NCI-H1930 (cell line): ENCODE data around the gene RAB4A.

Source experiments
- DNase-seq, 2 experiments: peaks; one replicate each; lab custom pipeline; 2025; lab: John Stamatoyannopoulos, UW

Gene RAB4A, protein sequence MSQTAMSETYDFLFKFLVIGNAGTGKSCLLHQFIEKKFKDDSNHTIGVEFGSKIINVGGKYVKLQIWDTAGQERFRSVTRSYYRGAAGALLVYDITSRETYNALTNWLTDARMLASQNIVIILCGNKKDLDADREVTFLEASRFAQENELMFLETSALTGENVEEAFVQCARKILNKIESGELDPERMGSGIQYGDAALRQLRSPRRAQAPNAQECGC

DNA sequence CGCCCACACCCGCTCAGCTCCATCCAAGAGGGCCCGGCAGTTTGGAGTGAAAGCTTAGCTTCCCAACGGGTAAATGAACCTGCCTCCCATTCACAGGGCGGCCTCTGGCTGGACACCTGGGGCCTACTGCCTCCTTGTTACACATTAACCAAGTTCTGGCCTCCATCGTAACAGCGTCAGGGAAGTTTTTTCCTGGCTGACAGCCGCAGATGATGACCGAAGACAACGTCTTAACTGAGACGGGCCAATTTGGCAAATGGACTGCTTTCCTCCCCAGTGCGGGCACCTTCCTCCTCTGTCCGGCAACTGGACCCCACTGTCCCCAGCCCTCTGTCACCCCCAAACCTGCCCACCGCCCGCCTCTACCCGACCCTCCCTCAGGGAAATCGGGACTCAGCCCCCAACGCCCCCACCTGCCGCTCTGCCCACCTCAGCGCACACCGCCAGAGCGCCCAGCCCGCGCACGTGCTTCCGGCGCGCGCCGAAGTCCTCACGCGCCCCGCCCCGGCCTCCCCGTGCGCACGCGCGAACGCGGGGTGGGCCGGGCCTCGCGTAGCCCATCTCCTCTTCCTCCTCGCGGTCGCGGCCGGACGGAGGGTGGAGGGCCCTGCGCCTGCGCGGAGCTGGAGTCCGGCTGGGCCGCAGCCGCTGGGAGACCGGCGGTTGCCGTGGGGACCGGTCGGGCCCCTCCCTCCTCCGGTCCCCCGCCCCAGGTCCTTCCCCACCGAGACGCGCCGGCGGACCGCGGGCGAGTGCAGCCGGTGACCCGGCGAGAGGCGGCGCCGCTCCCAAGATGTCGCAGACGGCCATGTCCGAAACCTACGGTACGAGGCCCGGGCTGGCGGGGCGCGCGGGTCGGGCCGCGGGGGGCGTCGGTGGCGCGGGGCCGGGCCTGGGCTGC is at the start of gene RAB4A:
Gene RAB4A, plus strand, starts transcription at position 565 of the 901 bp plus-strand sequence. Its CDS starts 229 bp downstream, at position 794.
- DNase-seq, result peak; percentile 88 to 93

DNA sequence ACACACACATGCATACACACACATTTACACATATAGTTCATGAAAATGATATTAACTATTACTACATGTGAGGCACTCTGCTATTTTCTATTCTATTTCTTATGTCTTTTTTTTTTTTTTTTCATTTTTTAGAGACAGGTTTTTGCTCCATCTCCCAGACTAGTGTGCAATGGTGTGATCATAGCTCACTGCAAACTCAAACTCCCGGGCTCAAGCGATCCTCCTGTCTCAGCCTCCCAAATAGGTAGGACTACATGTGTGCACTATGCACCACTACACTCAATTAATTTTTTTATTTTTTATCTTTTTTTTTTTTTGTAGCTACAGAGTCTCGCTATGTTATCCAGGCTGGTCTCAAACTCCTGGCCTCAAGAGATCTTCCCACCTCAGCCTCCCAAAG is 48.8 kb upstream of the RAB4A start:
- no peak for DNase-seq

DNA sequence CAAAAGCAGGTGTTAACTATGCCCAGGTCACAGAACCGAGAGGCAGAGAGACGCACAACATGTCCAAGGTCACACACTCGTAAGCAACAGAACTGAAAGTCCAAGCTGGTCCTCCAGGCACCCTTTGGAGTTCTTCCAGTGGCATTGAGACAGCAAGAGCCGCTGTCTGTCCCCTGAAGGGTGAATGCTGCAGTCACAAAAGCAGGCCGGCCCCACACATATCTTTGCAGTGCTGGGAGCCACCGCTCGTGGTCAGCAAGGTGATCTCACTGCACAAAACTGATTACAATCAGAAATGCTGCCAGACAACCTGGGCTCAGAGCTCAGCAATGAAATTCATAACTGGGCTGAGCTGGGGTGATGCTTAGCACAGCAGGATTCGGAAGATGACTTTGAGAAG is 47.4 kb upstream of the RAB4A start:
- no peak for DNase-seq

DNA sequence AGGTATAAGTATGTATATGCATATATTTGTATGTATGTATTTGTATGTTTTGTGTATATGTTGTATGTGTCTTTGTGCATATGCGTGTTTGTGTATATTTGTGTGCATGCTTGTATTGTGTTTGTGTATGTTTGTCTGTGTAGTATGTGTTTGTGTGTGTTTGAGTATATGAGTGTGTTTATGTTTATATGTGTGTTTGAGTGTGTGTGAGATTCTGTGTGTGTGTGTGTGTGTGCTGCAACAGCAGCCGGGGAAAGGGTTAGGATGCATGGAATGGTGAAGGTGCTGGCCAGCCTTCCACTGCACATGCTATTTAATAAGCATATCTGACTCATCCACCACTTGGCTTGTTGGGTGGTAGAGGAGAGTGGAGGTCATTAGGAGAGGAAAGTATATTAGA is 46.6 kb upstream of the RAB4A start:
- no peak for DNase-seq

DNA sequence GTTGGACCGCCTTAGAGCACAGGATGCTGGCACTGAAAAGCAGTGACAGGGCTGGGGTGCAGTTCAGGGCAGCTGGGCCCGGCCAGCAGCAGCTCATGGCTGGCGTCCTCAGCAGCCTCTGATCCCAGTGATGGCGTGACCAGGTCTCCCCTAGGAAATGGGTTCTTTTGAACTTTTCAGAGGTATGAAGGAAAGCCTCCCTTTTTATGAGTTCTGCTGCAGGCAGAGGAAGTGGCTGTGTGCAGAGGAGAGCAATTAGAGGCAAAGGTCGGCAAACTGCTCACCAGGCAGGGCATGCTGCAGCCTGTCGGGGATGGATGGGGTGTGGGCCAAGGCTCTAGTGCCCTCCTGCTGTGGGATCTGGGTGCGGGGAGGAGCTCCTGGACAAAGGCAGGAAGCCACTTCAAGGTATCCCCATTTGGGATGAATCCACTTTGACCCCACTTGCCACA is 45.6 kb upstream of the RAB4A start:
- DNase-seq, result no peak

DNA sequence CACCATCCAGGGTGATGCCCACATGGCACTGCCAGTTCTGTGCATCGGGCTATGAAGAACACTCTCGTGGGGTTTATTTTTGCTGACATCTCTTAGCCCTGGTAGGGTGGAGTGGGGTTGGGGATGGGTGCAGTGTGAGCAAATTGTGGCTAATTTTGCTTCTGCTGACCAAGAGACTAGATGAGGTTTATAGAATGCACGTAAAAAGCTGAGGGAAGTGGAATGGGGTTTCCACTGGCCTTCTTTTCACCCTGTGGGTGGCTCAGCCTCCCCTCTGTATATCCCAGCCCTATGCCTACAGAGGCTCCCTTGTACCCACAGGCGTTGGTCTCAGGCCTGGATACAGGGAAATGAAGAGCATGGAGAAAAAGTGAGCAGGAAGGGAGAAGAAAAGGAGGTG is 44.1 kb upstream of the RAB4A start:
- DNase-seq, result no peak

DNA sequence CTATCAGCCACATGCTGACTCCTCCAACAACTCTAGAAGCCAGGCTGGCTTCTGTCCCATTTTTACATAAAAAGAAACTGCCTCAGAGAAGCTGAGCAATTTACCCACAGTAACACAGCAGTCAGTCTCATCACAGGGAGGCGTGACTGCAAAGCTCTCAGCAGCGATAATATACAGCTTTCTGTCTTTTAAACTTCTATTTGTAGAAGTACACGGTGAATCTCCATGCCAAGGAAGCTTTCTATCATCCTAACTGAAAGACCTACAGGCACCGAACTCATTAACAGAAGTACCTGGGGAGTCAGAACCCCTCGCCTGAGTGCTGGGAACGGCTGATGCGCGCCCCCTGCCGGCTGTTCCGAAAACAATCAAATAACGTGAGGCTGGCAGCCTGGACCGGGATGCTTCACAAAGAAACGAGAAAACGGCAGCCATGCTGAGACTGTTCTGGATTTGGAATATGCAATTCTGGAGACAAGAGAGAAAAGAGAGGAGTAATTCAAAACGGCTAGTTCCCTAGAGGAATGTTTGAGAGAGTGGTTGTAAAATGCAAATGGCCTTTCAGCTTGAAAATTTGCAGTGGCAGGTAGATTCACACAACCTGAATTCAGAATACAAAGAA is 43.5 kb upstream of the RAB4A start:
- DNase-seq, result peak; percentile 40 to 74

DNA sequence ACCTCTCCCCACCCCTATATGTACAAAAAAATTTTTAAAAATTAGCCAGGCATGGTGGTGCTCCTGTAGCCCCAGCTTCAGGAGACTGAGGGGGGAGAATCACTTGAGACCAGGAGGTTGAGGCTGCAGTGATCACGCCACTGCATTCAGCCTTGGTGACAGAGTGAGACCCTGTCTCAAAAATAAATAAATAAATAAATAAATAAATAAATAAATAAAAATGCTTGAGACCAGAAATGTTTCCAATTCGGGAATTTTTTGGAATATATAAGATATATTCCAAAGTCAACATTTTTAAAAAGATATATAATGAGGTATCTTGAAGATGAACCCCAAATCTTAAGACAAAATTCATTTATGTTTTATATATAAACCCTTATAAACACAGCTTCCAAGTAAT is 42.4 kb upstream of the RAB4A start:
- DNase-seq, result no peak

DNA sequence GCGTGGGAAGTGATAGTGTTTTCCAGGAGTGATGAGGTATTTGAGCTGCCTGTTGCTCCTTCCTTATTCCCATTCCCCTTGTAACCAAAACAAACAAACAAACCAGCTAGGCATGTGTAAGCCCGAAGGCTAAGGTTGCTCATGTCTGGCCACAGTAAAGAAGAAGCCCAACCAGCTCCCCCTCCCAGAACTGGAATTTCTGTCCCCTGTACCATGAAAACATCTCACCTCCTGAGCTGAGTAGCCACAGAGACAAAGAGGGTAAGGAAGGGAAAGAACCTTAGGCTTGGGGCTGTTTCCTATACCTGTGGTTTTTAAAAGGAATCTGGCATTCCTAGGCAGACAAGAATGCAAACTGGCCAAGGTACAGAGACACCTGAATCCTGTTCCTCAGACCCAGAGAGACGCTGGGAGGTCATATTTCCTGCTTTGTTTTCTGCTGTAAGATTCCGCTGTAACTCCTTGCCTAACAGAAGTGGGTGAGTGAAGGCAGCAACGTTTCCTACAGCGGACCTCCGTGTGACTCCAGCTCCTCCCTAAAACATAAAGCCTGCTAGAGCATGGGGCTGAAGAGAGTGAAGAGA is 41.7 kb upstream of the RAB4A start:
- DNase-seq, result no peak

DNA sequence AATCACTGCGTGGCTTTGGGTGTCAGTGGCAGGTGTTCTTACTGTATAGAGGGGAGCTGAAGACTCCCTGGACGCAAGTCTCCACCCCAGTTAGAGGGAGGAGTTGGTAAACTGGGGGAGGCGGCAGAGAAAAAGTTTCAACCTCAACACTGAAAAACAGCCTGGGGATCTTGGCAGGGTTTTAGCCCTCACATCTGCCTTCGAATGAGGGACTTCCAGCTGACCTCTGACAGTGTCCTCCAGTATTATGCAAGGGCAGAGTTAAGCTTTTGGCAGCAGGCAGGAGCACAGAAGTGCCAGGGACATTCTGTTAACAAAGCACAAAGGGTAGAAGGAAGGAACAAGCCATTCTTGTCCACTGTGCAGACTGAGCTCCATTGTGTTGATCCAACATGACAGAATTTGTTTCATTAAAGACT is 41.2 kb upstream of the RAB4A start:
- no peak for DNase-seq

DNA sequence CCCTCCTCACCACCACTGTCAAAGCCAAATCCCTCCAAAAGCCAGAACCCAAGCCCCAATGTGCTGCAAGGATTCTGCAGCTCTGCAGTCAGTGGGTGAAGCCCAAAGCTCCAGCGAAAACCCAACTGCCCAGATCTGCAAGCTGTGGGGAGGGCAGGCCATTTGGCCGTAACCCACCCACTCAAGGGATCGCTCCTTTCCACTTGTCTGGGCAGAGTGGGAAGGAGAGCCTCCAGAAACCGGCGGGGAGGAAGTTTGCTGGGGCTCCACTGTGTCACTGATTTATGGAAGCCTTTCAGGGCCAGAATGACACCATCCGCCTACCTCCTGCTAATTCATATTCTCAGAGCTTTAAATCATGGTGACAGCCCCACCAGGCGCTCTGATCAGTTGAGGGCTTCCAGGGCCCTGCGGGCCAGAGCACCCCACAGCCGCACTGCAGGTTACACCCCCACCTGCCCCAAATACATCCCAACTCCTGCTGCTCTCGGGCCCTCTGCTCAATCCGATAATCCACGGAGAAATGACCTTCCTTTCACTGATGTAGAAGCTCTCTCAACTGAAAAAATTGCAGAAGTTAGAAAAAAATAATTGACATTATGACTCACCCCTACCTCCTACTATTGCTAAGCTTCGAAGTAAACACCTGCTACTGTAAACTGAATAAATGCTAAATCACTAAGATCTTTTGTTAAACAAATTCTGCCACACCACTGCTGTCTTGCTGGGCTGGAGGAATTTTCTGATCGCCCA is 40.6 kb upstream of the RAB4A start:
- DNase-seq, result no peak

DNA sequence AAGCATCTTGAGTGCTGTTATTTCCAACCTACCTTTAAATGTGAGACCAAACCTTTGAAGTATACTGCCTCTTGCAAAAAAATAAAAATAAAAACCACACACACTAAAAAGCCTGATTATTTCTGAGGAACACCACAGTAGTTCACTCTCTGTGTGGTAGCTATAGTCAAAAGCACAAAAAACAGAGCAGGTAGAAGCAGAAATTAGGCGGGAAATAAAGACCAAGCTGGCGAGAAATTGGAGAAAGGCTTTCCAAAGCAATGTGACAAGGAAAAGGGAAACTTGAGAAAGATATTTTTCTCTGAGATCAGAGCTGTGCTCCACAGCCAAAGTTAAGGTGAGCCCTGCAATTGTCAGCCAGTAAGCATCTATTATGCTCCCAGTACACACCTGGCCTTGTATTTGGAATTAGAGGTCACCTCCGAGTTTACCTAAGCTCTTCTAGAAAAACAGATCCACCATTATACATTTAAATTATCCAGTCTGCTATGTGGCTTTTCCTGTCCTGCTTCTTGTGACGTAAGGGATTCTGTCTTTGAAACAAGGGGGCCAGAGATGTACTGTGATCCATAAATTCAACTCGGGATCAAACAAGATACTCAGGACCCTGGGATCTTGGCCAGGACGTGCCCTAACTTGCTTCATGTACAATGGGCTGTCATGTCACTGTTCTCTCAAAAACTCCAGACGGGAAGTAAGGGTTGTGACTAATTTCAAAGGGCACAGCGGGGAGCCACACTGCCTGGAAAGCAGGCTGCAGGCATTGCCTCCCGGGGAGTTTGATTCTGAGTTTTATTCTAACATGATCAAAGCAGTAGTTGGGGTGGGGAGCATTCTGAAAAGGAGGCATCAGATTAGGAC is 39.8 kb upstream of the RAB4A start:
- no peak for DNase-seq

DNA sequence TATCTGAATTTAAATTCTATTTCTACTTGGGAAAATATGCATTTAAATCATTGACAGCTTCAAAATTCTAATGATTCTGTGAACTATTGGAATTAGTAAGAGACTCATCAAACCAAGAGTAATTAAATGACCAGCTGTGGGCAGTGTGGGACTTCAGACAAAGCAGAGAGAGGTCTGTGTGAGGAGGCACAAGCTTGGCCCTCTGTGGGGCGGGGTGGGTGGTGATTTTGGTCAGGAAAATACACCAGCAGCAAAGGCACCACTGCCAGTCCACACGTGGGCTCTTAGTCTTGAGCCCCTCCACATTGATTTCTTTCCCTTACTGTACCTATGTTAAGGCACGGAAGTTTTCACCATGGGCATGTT is 39.2 kb upstream of the RAB4A start:
- DNase-seq, result no peak

DNA sequence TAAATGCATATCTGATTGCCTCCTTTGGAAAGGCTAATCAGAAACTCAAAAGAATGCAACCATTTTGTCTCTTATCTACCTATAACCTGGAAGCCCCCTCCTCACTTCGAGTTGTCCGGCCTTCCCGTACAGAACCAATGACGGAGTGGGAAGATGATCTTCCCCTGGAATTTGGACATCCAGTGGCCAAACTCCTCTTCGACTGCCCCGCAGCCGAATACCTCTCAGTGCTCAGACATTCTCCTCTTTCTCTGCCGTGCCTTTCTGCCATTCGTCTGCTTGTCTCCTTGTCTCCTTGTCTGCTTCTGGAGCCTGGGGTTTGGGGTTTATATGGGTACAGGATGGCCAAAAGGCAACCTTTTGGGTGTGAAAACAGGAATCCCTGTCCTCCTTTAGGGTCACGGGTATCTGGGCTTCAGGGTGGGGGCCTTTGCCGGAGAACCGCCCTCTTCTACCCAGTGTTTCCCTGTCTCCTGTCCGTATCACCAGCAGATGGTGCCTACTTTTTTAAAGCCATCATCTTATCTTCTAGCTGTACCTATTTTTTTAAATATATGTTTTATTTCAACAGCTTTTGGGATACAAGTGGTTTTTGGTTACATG is 35.9 kb upstream of the RAB4A start:
- no peak for DNase-seq

DNA sequence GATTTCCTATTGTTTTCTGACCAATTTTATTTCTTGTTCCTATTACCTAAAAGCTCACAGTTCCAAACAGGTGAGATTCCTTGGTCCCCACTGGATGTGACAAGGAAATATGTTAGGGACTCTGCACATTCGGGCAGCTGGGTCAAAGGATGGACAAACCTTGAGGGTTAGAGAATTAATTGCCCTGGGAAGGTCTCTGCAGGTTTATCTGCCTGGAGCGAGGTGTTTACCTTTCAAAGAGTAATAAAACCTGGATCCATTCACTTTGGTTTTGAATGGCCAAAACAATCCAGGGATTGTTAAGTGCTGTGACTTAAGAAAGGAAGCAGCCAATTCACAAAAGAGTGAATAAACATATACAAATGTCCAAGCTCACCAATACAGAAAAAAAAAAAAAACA is 33.6 kb upstream of the RAB4A start:
- DNase-seq, result no peak

DNA sequence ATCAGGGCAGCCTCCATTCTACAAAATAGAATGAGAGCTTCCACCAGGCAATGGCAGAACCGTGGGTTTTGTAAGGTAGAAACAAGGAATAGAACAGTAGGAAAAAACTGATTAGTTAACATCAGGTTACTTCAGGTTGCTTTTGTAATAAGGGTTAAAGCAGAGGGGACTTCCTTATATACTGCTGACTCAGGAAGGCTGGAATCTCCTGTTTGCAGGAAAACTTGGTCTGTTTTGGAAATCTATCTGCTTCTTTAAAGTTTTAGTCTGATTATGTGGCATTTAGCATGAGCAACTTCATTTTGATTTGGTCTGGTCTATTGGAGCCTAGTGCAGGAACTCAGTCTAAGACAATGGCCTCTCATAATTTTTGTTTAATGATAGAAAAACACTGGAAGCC is 32.7 kb upstream of the RAB4A start:
- DNase-seq, result no peak

DNA sequence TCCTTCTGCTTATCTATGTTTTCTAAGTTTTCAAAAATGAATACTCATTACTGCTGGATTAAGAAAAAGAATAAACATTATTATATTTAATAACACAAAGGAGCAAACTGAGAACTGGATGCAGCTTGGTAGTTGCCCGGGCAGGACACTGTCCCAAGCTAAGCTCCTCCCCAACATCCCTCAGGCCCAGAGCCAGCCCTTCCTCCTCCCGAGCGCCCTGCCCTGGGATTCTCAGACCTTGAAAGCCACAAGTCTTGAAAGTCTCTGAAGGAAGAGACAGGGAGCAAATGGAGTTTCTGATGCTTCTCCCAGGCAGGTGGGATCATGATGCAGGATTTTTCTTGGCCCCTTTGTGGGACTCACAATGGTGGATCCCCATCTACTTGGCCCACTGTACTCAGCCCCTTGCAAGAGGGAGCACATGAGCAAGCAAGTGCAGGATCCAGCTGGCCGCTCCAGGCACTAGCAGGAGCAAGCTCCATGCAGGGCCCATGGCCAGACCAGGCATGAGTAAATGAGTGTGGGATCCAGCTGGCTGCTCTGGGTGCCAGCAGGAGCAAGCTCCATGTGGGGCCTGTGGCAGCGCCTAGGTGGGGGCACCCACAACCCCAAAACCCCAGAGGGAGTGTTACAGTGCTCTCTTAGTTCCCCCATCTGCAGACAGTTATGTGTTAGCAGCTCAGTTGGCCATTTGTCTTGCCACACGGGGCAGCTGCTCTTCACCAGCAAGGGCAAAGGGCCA is 32.1 kb upstream of the RAB4A start:
- DNase-seq, result no peak

DNA sequence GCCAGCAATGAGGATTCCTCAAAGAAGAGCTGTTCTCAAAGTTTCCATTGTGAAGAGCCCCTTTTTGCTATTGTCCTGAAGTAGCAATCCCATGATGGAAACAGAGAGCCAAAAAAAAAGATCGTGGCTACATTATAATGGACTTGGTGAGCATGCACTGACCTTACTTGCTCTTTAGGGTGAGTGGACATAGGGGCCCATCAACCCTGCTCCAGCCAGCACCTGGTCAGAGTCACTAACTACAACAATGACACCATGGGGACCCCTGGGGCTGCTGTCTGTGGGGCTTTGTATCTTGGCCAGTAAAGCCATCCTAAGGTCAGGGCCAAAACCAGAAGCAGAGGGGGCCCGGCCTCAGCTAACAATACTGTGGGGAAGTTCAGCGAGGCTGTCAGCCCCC is 30.4 kb upstream of the RAB4A start:
- DNase-seq, result no peak

DNA sequence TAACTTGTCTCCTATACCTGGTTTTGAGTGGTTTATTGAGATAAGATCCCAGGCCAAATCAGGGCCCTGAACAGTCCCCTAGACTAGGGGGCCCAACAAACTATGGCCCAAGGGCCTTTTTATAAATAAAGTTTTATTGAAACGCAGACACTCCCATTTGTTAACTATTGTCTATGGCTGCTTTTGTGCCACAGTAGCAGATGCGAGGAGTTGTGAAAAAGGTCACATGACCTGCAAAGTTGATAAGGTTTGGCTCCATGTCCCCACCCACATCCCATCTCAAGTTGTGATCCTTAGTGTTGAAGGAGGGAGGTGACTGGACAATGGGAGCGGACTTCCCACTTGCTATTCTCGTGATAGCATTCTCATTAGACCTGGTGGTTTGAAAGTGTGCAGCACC is 29.5 kb upstream of the RAB4A start:
- DNase-seq, result no peak

DNA sequence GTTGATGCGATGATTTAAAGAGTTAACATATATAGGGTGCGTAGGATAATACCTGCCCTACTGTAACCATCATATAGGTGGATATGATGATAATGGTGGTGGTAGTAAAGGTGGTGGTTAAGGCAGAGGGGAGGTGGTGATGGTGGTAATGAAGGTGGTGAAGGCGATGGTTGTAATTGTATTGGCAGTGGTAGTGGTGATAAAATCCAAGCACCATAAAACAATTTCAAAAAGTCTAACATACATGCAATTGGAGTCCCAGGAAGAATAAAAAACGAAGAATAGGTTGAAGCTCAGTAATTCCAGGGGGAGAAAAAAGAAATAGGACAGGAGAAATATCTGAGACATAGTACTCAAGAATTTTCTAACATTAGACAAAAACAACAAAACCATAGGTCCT is 27.3 kb upstream of the RAB4A start:
- DNase-seq, result no peak
